Panc1 (cell line): Measurements from ENCODE around the gene TTBK1. TPM values are rescaled to one million over a fixed set of nuclear protein-coding genes. Genes with fewer than 3 reads are reported as not detected.

Experiments used
- ATAC-seq: fragments of 200-7000 bp; cut with Tn5 transposase; 2 replicates; pipeline ENCODE4 v1.9.1; 2020; ENCODE audit warnings: mild to moderate bottlenecking, moderate library complexity
- BruUV-seq: library from RNA; stranded (reverse); fragments of 400-500 nt; replicated peaks from 2 replicates; lab custom pipeline; 2021; lab: Mats Ljungman, UMichigan
- CTCF ChIA-PET: fragments of 300-600 bp; sonication (Branson Sonifier 250); formaldehyde crosslinking; loops from one replicate; lab custom pipeline; 2022; ENCODE audit warnings: antibody characterized with exemption; lab: Charles Lee
- POLR2A ChIA-PET: fragments of 300-600 bp; sonication (Branson Sonifier 250); formaldehyde crosslinking; loops from one replicate; lab custom pipeline; 2022; ENCODE audit warnings: antibody characterized with exemption; lab: Charles Lee
- DNase-seq: peaks from one replicate; pipeline ENCODE4 v3.0.0-alpha.2; 2010; ENCODE audit warnings: low read depth, low spot score
- H3K27ac ChIP-seq: 2 replicates; pipeline ENCODE4 v1.5.1; 2011; ENCODE audit warnings: mild to moderate bottlenecking, low read length, inconsistent platforms
- H3K27me3 ChIP-seq: fragments of 200-500 bp; sonication (Bioruptor generic); 2 replicates; pipeline ENCODE4 v1.6.0; 2014; ENCODE audit warnings: low read length, inconsistent platforms; ENCODE audit not compliant: control insufficient read depth, insufficient read depth
- H3K36me3 ChIP-seq: fragments of 200-500 bp; sonication (Bioruptor generic); 2 replicates; pipeline ENCODE4 v1.5.1; 2014; ENCODE audit warnings: inconsistent platforms, mild to moderate bottlenecking, low read length, moderate library complexity; ENCODE audit not compliant: control insufficient read depth, insufficient read depth
- H3K4me1 ChIP-seq: 2 replicates; pipeline ENCODE4 v1.5.1; 2011; ENCODE audit warnings: inconsistent platforms, mild to moderate bottlenecking, low read length, moderate library complexity; ENCODE audit not compliant: control insufficient read depth, insufficient read depth
- H3K4me3 ChIP-seq, 2 experiments: 2 replicates each; pipeline ENCODE4 v1.5.1; 2011 to 2012; ENCODE audit warnings: low read depth in 2 of 2, low read length in 2 of 2, mild to moderate bottlenecking in 2 of 2, inconsistent platforms in 1 of 2, moderate library complexity in 1 of 2
- H3K9me3 ChIP-seq: fragments of 200-500 bp; sonication (Bioruptor generic); 2 replicates; pipeline ENCODE4 v1.5.1; 2014; ENCODE audit warnings: low read depth, mild to moderate bottlenecking, inconsistent platforms, low read length, moderate library complexity; ENCODE audit not compliant: control insufficient read depth, insufficient read depth
- POLR2AphosphoS5 ChIP-seq: IDR thresholded peaks from 2 replicates; pipeline ENCODE4 v1.6.1; 2012; ENCODE audit warnings: mild to moderate bottlenecking, low read depth, low read length, moderate library complexity
- REST ChIP-seq, 2 experiments: IDR thresholded peaks; 2 replicates each; pipeline ENCODE4 v1.6.1; 2011 to 2012; ENCODE audit warnings: low read depth in 2 of 2, control low read depth in 1 of 2, low read length in 1 of 2, mild to moderate bottlenecking in 1 of 2, moderate library complexity in 1 of 2; ENCODE audit not compliant: insufficient read depth in 1 of 2
- SIN3A ChIP-seq: IDR thresholded peaks from 2 replicates; pipeline ENCODE4 v1.6.1; 2012; ENCODE audit warnings: low read depth, mild to moderate bottlenecking, low read length, moderate library complexity, borderline replicate concordance; ENCODE audit not compliant: insufficient read depth
- TCF7L2 ChIP-seq: IDR thresholded peaks from 2 replicates; pipeline ENCODE4 v1.6.1; 2011; ENCODE audit warnings: mild to moderate bottlenecking, low read depth, low read length, inconsistent platforms
- in situ Hi-C: cut with HindIII; loops from 2 replicates; pipeline ENCODE4 v1.10.0; 2016; ENCODE audit warnings: low sequenced_read_pairs, low pct_unique_long_range_greater_than_20kb
- intact Hi-C: fragments of 100-400 bp; cut with micrococcal nuclease; formaldehyde crosslinking; loops from one replicate; pipeline ENCODE4 v1.10.0; 2022; ENCODE audit not compliant: unreplicated experiment
- total RNA-seq: library from RNA; stranded (reverse); gene quantifications from one replicate; pipeline ENCODE4 v1.2.1, GENCODE V29; 2021; ENCODE audit not compliant: unreplicated experiment
- TF ChIP-seq, protein P1 (sequence below): fragments of 450-650 bp; IDR thresholded peaks from 2 replicates; pipeline ENCODE4 v1.5.1; 2017; ENCODE audit warnings: mild to moderate bottlenecking

TTBK1 gene
- total RNA-seq, 1 experiment from 2014 or later: 0.10 TPM

GRCh38 chr6:43265564-43265963 lies 22.3 kb downstream of the TTBK1 start:
- Histone ChIP-seq H3K9me3 (no peaks in the 10 kb centered on the region), H3K4me3 (no peak overlapping the region), H3K27ac (no peak overlapping the region), H3K27me3 (no peaks in the 10 kb centered on the region), H3K4me1 (peaks cover 9% of the 10 kb centered on the region), H3K36me3 (no peaks in the 10 kb centered on the region)
- intact Hi-C loops (no loop called here), in situ Hi-C loops (no loop called here)
- POLR2A ChIA-PET: no interaction called here
- ATAC-seq (no peak), DNase-seq (no peak)
- TF ChIP-seq TCF7L2 (no peak), SIN3A (no peak), POLR2AphosphoS5 (no peak), REST (IDR thresholded peaks at IDR 0.05; ENCODE audit: insufficient read depth in 1 of 2, low read depth in 2 of 2, low read length in 1 of 2) (no peak)
- TF ChIP-seq, protein P1, sequence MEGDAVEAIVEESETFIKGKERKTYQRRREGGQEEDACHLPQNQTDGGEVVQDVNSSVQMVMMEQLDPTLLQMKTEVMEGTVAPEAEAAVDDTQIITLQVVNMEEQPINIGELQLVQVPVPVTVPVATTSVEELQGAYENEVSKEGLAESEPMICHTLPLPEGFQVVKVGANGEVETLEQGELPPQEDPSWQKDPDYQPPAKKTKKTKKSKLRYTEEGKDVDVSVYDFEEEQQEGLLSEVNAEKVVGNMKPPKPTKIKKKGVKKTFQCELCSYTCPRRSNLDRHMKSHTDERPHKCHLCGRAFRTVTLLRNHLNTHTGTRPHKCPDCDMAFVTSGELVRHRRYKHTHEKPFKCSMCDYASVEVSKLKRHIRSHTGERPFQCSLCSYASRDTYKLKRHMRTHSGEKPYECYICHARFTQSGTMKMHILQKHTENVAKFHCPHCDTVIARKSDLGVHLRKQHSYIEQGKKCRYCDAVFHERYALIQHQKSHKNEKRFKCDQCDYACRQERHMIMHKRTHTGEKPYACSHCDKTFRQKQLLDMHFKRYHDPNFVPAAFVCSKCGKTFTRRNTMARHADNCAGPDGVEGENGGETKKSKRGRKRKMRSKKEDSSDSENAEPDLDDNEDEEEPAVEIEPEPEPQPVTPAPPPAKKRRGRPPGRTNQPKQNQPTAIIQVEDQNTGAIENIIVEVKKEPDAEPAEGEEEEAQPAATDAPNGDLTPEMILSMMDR: no peak
- CTCF ChIA-PET: no interaction called here
- no TSS peak for BruUV-seq

- H3K36me3 ChIP-seq: no peaks in the 10 kb centered on the region
- H3K4me3 ChIP-seq: no peak overlapping the region
- in situ Hi-C loops: no loop called here
- DNase-seq (no peak), ATAC-seq (no peak)
- ChIA-PET POLR2A (no interaction called here), CTCF (no interaction called here)
- no TSS peak for BruUV-seq
- no peak overlapping the region for H3K27ac ChIP-seq
- no peaks in the 10 kb centered on the region for H3K9me3 ChIP-seq
- intact Hi-C loops: no loop called here
- no peak for TF ChIP-seq POLR2AphosphoS5
- TF ChIP-seq, protein P1: no peak
- TF ChIP-seq SIN3A: no peak
- TF ChIP-seq REST (IDR thresholded peaks at IDR 0.05; ENCODE audit: insufficient read depth in 1 of 2, low read depth in 2 of 2, low read length in 1 of 2): no peak
- no peak for TF ChIP-seq TCF7L2
- H3K4me1 ChIP-seq: peaks cover 9% of the 10 kb centered on the region
- no peaks in the 10 kb centered on the region for H3K27me3 ChIP-seq
Measured at GRCh38 chr6:43267619-43268354, 24.5 kb downstream of the TTBK1 start.
